PC-9 (cell line): ENCODE measurements around the gene NELFB. TPM values are rescaled to one million over a fixed set of nuclear protein-coding genes. Genes with fewer than 3 reads are reported as not detected.
"Not testable (repeated sequence)": the region's sequence is repeated elsewhere in the genome, so short reads cannot be mapped to it uniquely, and the experiment has no call there.

Experiments used
- BruUV-seq: library from RNA; stranded (reverse); fragments of 400-500 nt; replicated peaks from 2 replicates; lab custom pipeline; 2021; lab: Mats Ljungman, UMichigan
- CTCF ChIA-PET: fragments of 300-600 bp; sonication (Branson Sonifier 250); formaldehyde crosslinking; loops from one replicate; lab custom pipeline; 2022; ENCODE audit warnings: antibody characterized with exemption; lab: Charles Lee
- POLR2A ChIA-PET: fragments of 300-600 bp; sonication (Branson Sonifier 250); formaldehyde crosslinking; loops from one replicate; lab custom pipeline; 2022; ENCODE audit warnings: antibody characterized with exemption; ENCODE audit not compliant: unreplicated experiment; lab: Charles Lee
- DNase-seq, 2 experiments: peaks; one replicate each; pipeline versions ENCODE4 v3.0.0 to v3.0.0-alpha.2; 2015 to 2022; ENCODE audit warnings: mixed read lengths in 1 of 2
- H2AFZ ChIP-seq: fragments of 200-600 bp; sonication (generic); 2 replicates; pipeline ENCODE4 v1.8.1; 2017; ENCODE audit warnings: antibody characterized with exemption
- H3F3A ChIP-seq: fragments of 200-600 bp; sonication (generic); 2 replicates; pipeline ENCODE4 v1.8.1; 2017; ENCODE audit warnings: antibody characterized with exemption, mild to moderate bottlenecking, low read depth; ENCODE audit not compliant: insufficient read depth
- H3K27ac ChIP-seq: fragments of 200-600 bp; sonication (generic); 2 replicates; pipeline ENCODE4 v1.6.1; 2016; ENCODE audit warnings: mixed run types
- H3K27me3 ChIP-seq: fragments of 200-600 bp; sonication (generic); 2 replicates; pipeline ENCODE4 v1.6.1; 2016; ENCODE audit warnings: low read depth, mixed run types; ENCODE audit not compliant: insufficient read depth
- H3K36me3 ChIP-seq: fragments of 200-600 bp; sonication (generic); 2 replicates; pipeline ENCODE4 v1.6.1; 2016; ENCODE audit warnings: low read depth, mixed run types
- H3K4me1 ChIP-seq: fragments of 200-600 bp; sonication (generic); replicated peaks from 2 replicates; pipeline ENCODE4 v1.6.1; 2016; ENCODE audit warnings: mixed run types; ENCODE audit not compliant: insufficient read depth
- H3K4me2 ChIP-seq: fragments of 200-600 bp; sonication (generic); 2 replicates; pipeline ENCODE4 v1.6.1; 2017; ENCODE audit warnings: mixed run types
- H3K4me3 ChIP-seq: fragments of 200-600 bp; sonication (generic); 2 replicates; pipeline ENCODE4 v1.6.1; 2016; ENCODE audit warnings: mixed run types
- H3K79me2 ChIP-seq: fragments of 200-600 bp; sonication (generic); 2 replicates; pipeline ENCODE4 v1.6.1; 2017; ENCODE audit warnings: low read depth, mixed run types
- H3K9me2 ChIP-seq: fragments of 200-600 bp; sonication (generic); 2 replicates; pipeline ENCODE4 v1.8.1; 2017; ENCODE audit warnings: mild to moderate bottlenecking; ENCODE audit not compliant: insufficient read depth
- H3K9me3 ChIP-seq: fragments of 200-600 bp; sonication (generic); 2 replicates; pipeline ENCODE4 v1.8.1; 2016; ENCODE audit warnings: low read depth; ENCODE audit not compliant: insufficient read depth
- H4K20me1 ChIP-seq: fragments of 200-600 bp; sonication (generic); 2 replicates; pipeline ENCODE4 v1.8.1; 2017; ENCODE audit not compliant: insufficient read depth
- CTCF ChIP-seq: fragments of 200-600 bp; sonication (generic); conservative IDR thresholded peaks from 2 replicates; pipeline ENCODE4 v1.6.1; 2017; ENCODE audit warnings: mixed run types, antibody characterized with exemption, mild to moderate bottlenecking, moderate library complexity
- EZH2 ChIP-seq: fragments of 200-600 bp; sonication (generic); IDR thresholded peaks from 2 replicates; pipeline ENCODE4 v1.8.0; 2017; ENCODE audit warnings: antibody characterized with exemption, low read depth
- intact Hi-C: fragments of 100-400 bp; cut with micrococcal nuclease; formaldehyde crosslinking; loops from one replicate; pipeline ENCODE4 v1.10.0; 2022; ENCODE audit not compliant: unreplicated experiment
- total RNA-seq: library from RNA; stranded (reverse); gene quantifications from 2 replicates; pipeline ENCODE4 v1.2.3, GENCODE V29; 2021

The NELFB gene
- total RNA-seq, 1 experiment from 2014 or later: 94.2 TPM

- Histone ChIP-seq H3K79me2 (peaks cover 45% of the 10 kb centered on the region), H3K4me2 (0 out of 2 replicates have a peak overlapping the region, but pooled peaks have one; percentile 93), H3K9me3 (no peaks in the 10 kb centered on the region), H3F3A (peaks cover 23% of the 10 kb centered on the region), H2AFZ (no peak overlapping the region), H3K27ac (no peak overlapping the region), H3K9me2 (no peaks in the 10 kb centered on the region), H4K20me1 (peaks cover 15% of the 10 kb centered on the region), H3K4me3 (no peak overlapping the region; the same call in 1 of the 2 replicates), H3K4me1 (peaks cover 34% of the 10 kb centered on the region), H3K36me3 (0 out of 2 replicates have a peak, but pooled peaks cover 15% of the 10 kb centered on the region), H3K27me3 (no peaks in the 10 kb centered on the region)
- BruUV-seq: no TSS peak
- intact Hi-C loops: no loop called here
- peak in 1 of 2 experiments; percentile 72 for DNase-seq
- CTCF ChIA-PET: interaction anchor here (0.6 to 1.8 kb wide), 3 partner anchors 110 to 339 kb away, joined by 3 to 6 read pairs (median 4); no protein-coding TSS in a partner anchor
- POLR2A ChIA-PET: interaction anchor here (0.5 to 0.6 kb wide), 5 partner anchors 13 to 356 kb away, joined by 3 to 6 read pairs (median 4); partner anchors contain the start of gene CYSRT1
- TF ChIP-seq EZH2 (no peak), CTCF (no peak)
Measured at GRCh38 chr9:137237759-137238726, 17.1 kb upstream of the NELFB start.

- ChIA-PET POLR2A (interaction anchor here (0.7 to 1.8 kb wide), 6 partner anchors 15 to 193 kb away, joined by 4 to 19 read pairs (median 8); partner anchors contain the start of gene NELFB), CTCF (interaction anchor here (0.8 kb wide), 2 partner anchors 33 to 193 kb away, joined by 4 to 7 read pairs; no protein-coding TSS in a partner anchor)
- not testable (repeated sequence) for DNase-seq, H3K27me3 ChIP-seq, H3K9me2 ChIP-seq, H3K9me3 ChIP-seq
- peaks cover 39% of the 10 kb centered on the region for H3K4me1 ChIP-seq
- BruUV-seq: TSS peak; percentile 50
- H3K4me3 ChIP-seq: peak overlapping the region; percentile 70
- H3K36me3 ChIP-seq: peaks cover 21% of the 10 kb centered on the region; the same call in 1 of the 2 replicates
- peaks cover 39% of the 10 kb centered on the region for H3F3A ChIP-seq
- H3K27ac ChIP-seq: peak overlapping the region; percentile 82
- peak overlapping the region; percentile 89 for H2AFZ ChIP-seq
- intact Hi-C loops: loop anchor here (2.0 to 5.0 kb wide), 3 partner anchors 37 to 447 kb away; partner anchors contain the start of genes TMEM141 and TOR4A
- peak overlapping the region; percentile 93 for H3K4me2 ChIP-seq
- peaks cover 29% of the 10 kb centered on the region for H4K20me1 ChIP-seq
- peaks cover 56% of the 10 kb centered on the region for H3K79me2 ChIP-seq
Measured at GRCh38 chr9:137239541-137240200, 15.5 kb upstream of the NELFB start.

- CTCF ChIA-PET: interaction anchor here (0.5 kb wide), 1 partner anchor 113 kb away, joined by 8 read pairs; no protein-coding TSS in a partner anchor
- peaks cover 40% of the 10 kb centered on the region for H3F3A ChIP-seq
- intact Hi-C loops: loop anchor here (2.0 to 5.0 kb wide), 3 partner anchors 36 to 448 kb away; partner anchors contain the start of genes TMEM141 and TOR4A
Measured at GRCh38 chr9:137240318-137240840, 14.7 kb upstream of the NELFB start.

More at GRCh38 chr9:137240318-137240840, 14.7 kb upstream of the NELFB start:
- POLR2A ChIA-PET: interaction anchor here (0.5 to 1.8 kb wide), 18 partner anchors 12 to 448 kb away, joined by 3 to 19 read pairs (median 6); partner anchors contain the start of genes NELFB, RNF224, SAPCD2 and TOR4A
- Histone ChIP-seq H3K9me3 (no peaks in the 10 kb centered on the region), H4K20me1 (peaks cover 29% of the 10 kb centered on the region), H3K4me1 (peaks cover 39% of the 10 kb centered on the region), H3K79me2 (peaks cover 56% of the 10 kb centered on the region), H3K4me3 (peak overlapping the region; percentile 70), H3K36me3 (peaks cover 21% of the 10 kb centered on the region; the same call in 1 of the 2 replicates), H3K9me2 (no peaks in the 10 kb centered on the region), H3K27me3 (no peaks in the 10 kb centered on the region), H2AFZ (peak overlapping the region; percentile 89), H3K27ac (peak overlapping the region; percentile 82), H3K4me2 (peak overlapping the region; percentile 93)
- DNase-seq: peak in 1 of 2 experiments; percentile 82
- TF ChIP-seq CTCF: peak; percentile 32; the same call in 1 of the 2 replicates
- no peak for TF ChIP-seq EZH2
- no TSS peak for BruUV-seq
